NB4 (cell line): ENCODE data around the gene FHIT.

Source experiments
- DNase-seq: peaks from one replicate; pipeline ENCODE4 v3.0.0; 2010; ENCODE audit warnings: low read depth
- H3K4me3 ChIP-seq: one replicate; pipeline ENCODE4 v1.5.1; 2011; ENCODE audit warnings: mild to moderate bottlenecking, low read depth, low read length, moderate library complexity
- CTCF ChIP-seq: IDR thresholded peaks from one replicate; pipeline ENCODE4 v1.5.1; 2012; ENCODE audit warnings: low read depth, low read length
- MAX ChIP-seq: IDR thresholded peaks from 2 replicates; pipeline ENCODE4 v1.6.1; 2011; ENCODE audit warnings: low read depth, low read length
- MYC ChIP-seq: IDR thresholded peaks from 2 replicates; pipeline ENCODE4 v1.6.1; 2011; ENCODE audit warnings: low read depth, low read length
- POLR2A ChIP-seq: IDR thresholded peaks from 2 replicates; pipeline ENCODE4 v1.6.1; 2011; ENCODE audit warnings: mild to moderate bottlenecking; ENCODE audit not compliant: insufficient read length; ENCODE audit errors: extremely low read depth

FHIT gene

GRCh38 chr3:61239871-61240270 lies 11.4 kb downstream of the FHIT start:
- H3K4me3 ChIP-seq = no peak overlapping the region
- no peak for DNase-seq
- TF ChIP-seq POLR2A (no peak), CTCF (no peak)

GRCh38 chr3:61237858-61238257 lies 13.4 kb downstream of the FHIT start:
- TF ChIP-seq CTCF (no peak), MYC (no peak), MAX (no peak), POLR2A (no peak)
- no peak overlapping the region for H3K4me3 ChIP-seq
- no peak for DNase-seq

GRCh38 chr3:61236556-61236955 lies 14.7 kb downstream of the FHIT start:
- no peak overlapping the region for H3K4me3 ChIP-seq
- TF ChIP-seq POLR2A = no peak
- TF ChIP-seq MYC = no peak
- TF ChIP-seq CTCF = no peak
- TF ChIP-seq MAX = no peak
- peak; percentile 7 for DNase-seq

- no peak for DNase-seq
- no peak overlapping the region for H3K4me3 ChIP-seq
- TF ChIP-seq CTCF = no peak
- no peak for TF ChIP-seq MAX
- TF ChIP-seq POLR2A = no peak
- TF ChIP-seq MYC = no peak
Measured at GRCh38 chr3:61233746-61234145, 17.5 kb downstream of the FHIT start.

- DNase-seq = no peak
- H3K4me3 ChIP-seq = no peak overlapping the region
- no peak for TF ChIP-seq POLR2A
- no peak for TF ChIP-seq CTCF
- no peak for TF ChIP-seq MYC
- no peak for TF ChIP-seq MAX
Measured at GRCh38 chr3:61231693-61232092, 19.6 kb downstream of the FHIT start.

GRCh38 chr3:61227799-61228198 lies 23.5 kb downstream of the FHIT start:
- TF ChIP-seq POLR2A (no peak), MYC (no peak), CTCF (no peak), MAX (no peak)
- no peak overlapping the region for H3K4me3 ChIP-seq
- no peak for DNase-seq
